Thyroid gland (tissue), 4 donors: ENCODE measurements around the gene DLGAP4.

Source experiments
- POLR2A ChIP-seq, 2 donors: fragments of 450-650 bp; IDR thresholded peaks; one replicate each; pipeline ENCODE4 v1.6.1; 2017; ENCODE audit warnings: antibody characterized with exemption in 2 of 2, mild to moderate bottlenecking in 2 of 2, moderate library complexity in 1 of 2
- TF ChIP-seq, protein P1 (sequence below), 6 experiments: fragments of 200-600 bp in 3 of 6; fragments of 450-650 bp in 3 of 6; sonication (generic) in 3 of 6; IDR thresholded peaks; one replicate each; pipeline ENCODE4 v1.5.1; 2016 to 2019; ENCODE audit warnings: antibody characterized with exemption in 6 of 6, mild to moderate bottlenecking in 2 of 6, inconsistent platforms in 1 of 6, moderate library complexity in 1 of 6

DNA sequence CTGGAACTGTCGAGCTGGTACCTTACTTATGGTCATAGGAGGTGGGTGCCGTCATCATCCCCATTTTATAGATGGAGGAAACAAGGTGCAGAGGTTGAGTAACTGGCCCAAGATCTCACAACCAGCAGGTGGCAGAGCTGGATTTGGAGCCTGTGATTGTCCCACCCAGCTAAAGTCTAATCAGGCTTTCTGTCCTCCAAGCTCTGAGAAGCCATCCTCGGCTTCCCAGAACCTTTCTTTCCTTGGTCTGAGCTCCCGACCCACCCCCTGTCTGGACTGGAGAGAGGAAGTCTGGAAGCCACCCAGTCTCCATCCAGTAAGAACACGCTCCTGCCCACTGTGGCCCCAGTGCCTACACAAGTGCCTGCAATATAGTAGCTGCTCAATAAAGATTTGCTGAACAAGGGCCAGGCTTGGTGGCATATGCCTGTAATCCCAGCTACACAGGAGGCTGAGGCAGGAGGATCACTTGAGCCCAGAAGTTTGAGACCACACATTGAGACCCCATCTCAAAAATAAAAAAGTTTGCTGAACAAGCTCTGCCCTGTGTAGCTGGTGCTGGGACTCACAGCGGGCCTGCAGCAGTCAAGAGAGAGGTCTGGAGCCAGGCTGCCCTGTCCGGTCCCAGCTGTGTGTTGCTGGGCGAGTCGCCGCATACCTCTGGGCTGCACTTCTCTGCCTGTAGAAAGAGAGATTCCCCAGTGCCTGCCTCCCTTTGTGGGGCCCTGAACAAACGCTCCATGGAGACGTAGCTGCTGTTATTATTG lies 32.5 kb upstream of the DLGAP4 start:
- TF ChIP-seq POLR2A (IDR thresholded peaks at IDR 0.05), result no peak
- TF ChIP-seq, protein P1, sequence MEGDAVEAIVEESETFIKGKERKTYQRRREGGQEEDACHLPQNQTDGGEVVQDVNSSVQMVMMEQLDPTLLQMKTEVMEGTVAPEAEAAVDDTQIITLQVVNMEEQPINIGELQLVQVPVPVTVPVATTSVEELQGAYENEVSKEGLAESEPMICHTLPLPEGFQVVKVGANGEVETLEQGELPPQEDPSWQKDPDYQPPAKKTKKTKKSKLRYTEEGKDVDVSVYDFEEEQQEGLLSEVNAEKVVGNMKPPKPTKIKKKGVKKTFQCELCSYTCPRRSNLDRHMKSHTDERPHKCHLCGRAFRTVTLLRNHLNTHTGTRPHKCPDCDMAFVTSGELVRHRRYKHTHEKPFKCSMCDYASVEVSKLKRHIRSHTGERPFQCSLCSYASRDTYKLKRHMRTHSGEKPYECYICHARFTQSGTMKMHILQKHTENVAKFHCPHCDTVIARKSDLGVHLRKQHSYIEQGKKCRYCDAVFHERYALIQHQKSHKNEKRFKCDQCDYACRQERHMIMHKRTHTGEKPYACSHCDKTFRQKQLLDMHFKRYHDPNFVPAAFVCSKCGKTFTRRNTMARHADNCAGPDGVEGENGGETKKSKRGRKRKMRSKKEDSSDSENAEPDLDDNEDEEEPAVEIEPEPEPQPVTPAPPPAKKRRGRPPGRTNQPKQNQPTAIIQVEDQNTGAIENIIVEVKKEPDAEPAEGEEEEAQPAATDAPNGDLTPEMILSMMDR (IDR thresholded peaks at IDR 0.05), result peak in 1 of 6 experiments; percentile 14
